Frontal cortex (tissue), 4 donors: ENCODE results near the gene COBL. TPM values are rescaled to one million over a fixed set of nuclear protein-coding genes. Genes with fewer than 3 reads are reported as not detected.
A peak's percentile ranks its signal among the peaks of the same experiment; 100 is the strongest.

ENCODE experiments used
- DNase-seq, 2 donors: peaks; one replicate each; pipeline ENCODE4 v3.0.0; 2012; ENCODE audit warnings: low spot score in 2 of 2
- FAIRE-seq: peaks from 2 replicates; lab custom pipeline; 2012; peaks lifted over from hg19 to GRCh38; lab: Jason Lieb, UNC
- total RNA-seq: library from RNA; depleted of rRNA; stranded (reverse); fragments of >200 nt; gene quantifications from one replicate; pipeline ENCODE4 v1.2.3, GENCODE V29; 2014
- donor health status: control.
- donor health status: control.
- donor health status: control.

Gene COBL
- total RNA-seq, 1 donor from 2014 or later: 2.4 TPM

- FAIRE-seq (no peak), DNase-seq (no peak)
Observed at GRCh38 chr7:51111241-51111940, 205.2 kb downstream of the COBL start.

- no peak for FAIRE-seq
- DNase-seq: no peak
Observed at GRCh38 chr7:51108134-51108533, 208.5 kb downstream of the COBL start.

GRCh38 chr7:51104278-51104677 lies 212.3 kb downstream of the COBL start:
- DNase-seq (no peak), FAIRE-seq (no peak)

- DNase-seq: no peak
- no peak for FAIRE-seq
Observed at GRCh38 chr7:51103718-51104117, 212.9 kb downstream of the COBL start.

GRCh38 chr7:51102828-51103227 lies 213.8 kb downstream of the COBL start:
- no peak for FAIRE-seq
- no peak for DNase-seq

- no peak for FAIRE-seq
- no peak for DNase-seq
Observed at GRCh38 chr7:51101111-51101757, 215.4 kb downstream of the COBL start.

- no peak for DNase-seq
- no peak for FAIRE-seq
Observed at GRCh38 chr7:51090411-51090810, 226.2 kb downstream of the COBL start.

GRCh38 chr7:51085034-51085692 lies 231.4 kb downstream of the COBL start:
- FAIRE-seq: no peak
- DNase-seq: no peak

- DNase-seq (no peak), FAIRE-seq (no peak)
Observed at GRCh38 chr7:51084121-51084520, 232.5 kb downstream of the COBL start.

GRCh38 chr7:51082940-51083533 lies 233.6 kb downstream of the COBL start:
- DNase-seq (no peak), FAIRE-seq (no peak)

- FAIRE-seq: no peak
- DNase-seq: no peak
Observed at GRCh38 chr7:51082096-51082840, 234.3 kb downstream of the COBL start.

GRCh38 chr7:51081270-51081890 lies 235.2 kb downstream of the COBL start:
- FAIRE-seq (no peak), DNase-seq (no peak)

GRCh38 chr7:51080622-51081269 lies 235.9 kb downstream of the COBL start:
- DNase-seq (peak in 1 of 2 donors; percentile 31), FAIRE-seq (no peak)

GRCh38 chr7:51080216-51080615 lies 236.4 kb downstream of the COBL start:
- FAIRE-seq: no peak
- no peak for DNase-seq

- DNase-seq (no peak), FAIRE-seq (no peak)
Observed at GRCh38 chr7:51079494-51079893, 237.1 kb downstream of the COBL start.

- DNase-seq (no peak), FAIRE-seq (no peak)
Observed at GRCh38 chr7:51078653-51079052, 238.0 kb downstream of the COBL start.

- no peak for DNase-seq
- no peak for FAIRE-seq
Observed at GRCh38 chr7:51077987-51078370, 238.6 kb downstream of the COBL start.

- DNase-seq: no peak
- no peak for FAIRE-seq
Observed at GRCh38 chr7:51077316-51077986, 239.2 kb downstream of the COBL start.
